HG03558 (cell line): ENCODE data around the gene DVL2.

Experiments used
- ATAC-seq: cut with Tn5 transposase; IDR thresholded peaks from one replicate; pipeline ENCODE4 v1.9.1; 2021; ENCODE audit warnings: moderate number of reproducible peaks; ENCODE audit not compliant: unreplicated experiment; ENCODE audit errors: extremely low read depth

DVL2 gene

GRCh38 chr17:7177954-7178477, 56.3 kb downstream of the DVL2 start:
- no peak for ATAC-seq

GRCh38 chr17:7177191-7177953, 56.9 kb downstream of the DVL2 start:
- ATAC-seq, result no peak

- ATAC-seq, result no peak
These were observed 57.5 kb downstream of the DVL2 start for GRCh38 chr17:7176841-7177190.

GRCh38 chr17:7176107-7176840, 58.0 kb downstream of the DVL2 start:
- no peak for ATAC-seq
